GM13977 (cell line): ENCODE results near the gene CPPED1.

ENCODE experiments used
- DNase-seq: peaks from one replicate; pipeline ENCODE4 v3.0.0; 2012; ENCODE audit warnings: low spot score
- CTCF ChIP-seq: IDR thresholded peaks from 2 replicates; pipeline ENCODE4 v1.5.1; 2012; ENCODE audit warnings: mild to moderate bottlenecking, control low read depth; ENCODE audit not compliant: insufficient read depth; ENCODE audit errors: extremely low read depth, missing control alignments
- in situ Hi-C: fragments of 300-500 bp; cut with MboI; formaldehyde crosslinking; loops from one replicate; pipeline ENCODE4 v1.12.0; 2022; ENCODE audit warnings: low sequenced_read_pairs, low pct_unique_long_range_greater_than_20kb, mixed read lengths, inconsistent platforms; ENCODE audit not compliant: unreplicated experiment

CPPED1 gene

DNA sequence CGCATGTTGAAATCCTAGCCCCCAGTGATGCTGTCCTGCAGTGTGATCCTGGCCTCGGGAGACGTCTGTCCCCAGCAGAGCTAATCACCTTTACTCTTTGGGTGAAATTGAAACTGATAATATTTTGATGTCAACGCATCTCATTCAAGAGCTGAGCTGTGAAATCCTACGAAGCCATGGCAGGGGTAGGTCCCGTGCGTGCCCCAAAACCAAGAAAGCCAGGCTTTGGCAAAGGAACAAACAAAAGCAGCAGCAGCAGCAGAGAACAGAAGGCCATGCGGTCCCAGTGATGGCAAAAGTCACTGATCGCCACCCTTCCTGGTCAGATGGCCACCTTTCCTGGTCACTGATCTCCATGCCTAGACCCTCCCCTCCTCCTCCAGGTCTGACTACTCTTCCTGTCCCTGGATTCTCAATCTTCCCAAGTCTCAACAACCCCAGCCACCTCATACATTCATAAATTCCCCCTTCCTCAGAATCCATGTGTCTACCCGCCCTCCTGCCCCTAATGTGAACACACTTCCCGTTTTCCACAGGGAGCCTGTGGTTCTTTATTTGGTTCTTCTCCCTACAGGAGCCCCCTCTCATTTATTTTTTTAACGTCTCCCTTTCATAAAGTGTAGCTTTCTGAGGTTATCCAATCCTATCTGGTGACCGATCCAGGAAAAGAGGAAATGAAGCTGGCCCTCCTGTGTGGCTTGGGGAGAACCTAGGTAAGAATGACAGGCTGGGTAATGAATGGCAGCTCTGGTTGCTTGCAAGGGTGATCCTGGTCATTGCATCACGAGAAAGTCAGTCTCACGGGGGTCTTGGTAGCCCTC is 50.3 kb downstream of the CPPED1 start:
- in situ Hi-C loops: no loop called here
- no peak for TF ChIP-seq CTCF
- no peak for DNase-seq

- no peak for DNase-seq
- in situ Hi-C loops: no loop called here
- no peak for TF ChIP-seq CTCF
These were observed 51.5 kb downstream of the CPPED1 start for GRCh38 chr16:12752159-12752558.

- no peak for DNase-seq
- in situ Hi-C loops: no loop called here
- no peak for TF ChIP-seq CTCF
These were observed 53.2 kb downstream of the CPPED1 start for GRCh38 chr16:12750554-12750918.

DNA sequence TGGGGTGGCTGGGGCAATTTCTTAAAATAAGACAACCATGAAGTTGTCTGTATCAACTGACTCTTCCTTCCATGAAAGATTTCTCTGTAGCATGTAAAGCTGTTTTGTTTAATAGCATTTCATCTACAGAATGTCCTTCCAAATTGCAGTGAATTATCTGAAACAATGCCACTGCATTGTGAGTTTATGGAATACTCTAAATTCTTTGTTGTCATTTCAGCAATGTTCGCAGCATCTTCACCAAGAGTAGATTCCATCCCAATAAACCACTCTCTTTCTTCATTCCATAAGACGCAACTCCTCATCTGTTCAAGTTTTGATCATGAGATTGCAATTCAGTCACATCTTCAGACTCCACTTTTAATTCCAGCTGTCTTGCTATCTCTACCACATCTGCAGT is 54.6 kb downstream of the CPPED1 start:
- no peak for DNase-seq
- TF ChIP-seq CTCF: no peak
- in situ Hi-C loops: no loop called here

DNA sequence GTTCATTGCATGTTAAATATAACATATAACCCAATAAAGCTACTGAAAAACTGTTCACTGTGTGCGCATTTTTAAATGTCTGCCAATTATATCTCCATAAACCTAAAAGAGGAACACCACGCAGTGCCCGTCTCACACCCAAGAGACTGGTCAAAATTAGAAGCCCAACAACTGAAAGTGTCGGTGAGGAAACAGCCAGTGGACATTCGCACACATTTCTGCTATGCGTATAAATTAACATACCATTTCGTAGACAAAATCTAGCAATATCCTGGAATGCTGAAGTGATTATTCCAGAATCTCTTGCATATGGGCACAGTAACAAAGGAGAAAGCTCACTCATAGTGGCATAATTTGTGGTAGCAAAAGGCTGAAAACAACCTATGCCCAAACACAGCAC is 55.9 kb downstream of the CPPED1 start:
- no peak for DNase-seq
- in situ Hi-C loops: no loop called here
- TF ChIP-seq CTCF: no peak

DNA sequence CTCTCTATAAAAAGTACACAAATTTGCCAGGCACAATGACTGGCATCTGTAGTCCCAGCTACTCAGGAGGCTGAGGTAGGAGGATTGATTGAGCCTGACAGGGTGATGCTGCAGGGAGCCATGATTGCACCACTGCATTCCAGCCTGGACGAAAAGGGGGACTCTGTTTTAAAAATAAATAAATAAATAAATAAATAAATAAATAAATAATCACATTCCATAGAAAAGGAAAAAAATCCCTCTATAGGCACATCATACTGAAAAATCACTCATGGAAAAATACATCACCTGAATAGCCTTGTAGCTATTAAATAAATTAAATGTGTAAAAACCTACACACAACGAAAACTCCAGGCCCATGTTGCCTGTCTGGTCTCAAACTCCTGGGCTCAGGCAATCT is 56.4 kb downstream of the CPPED1 start:
- TF ChIP-seq CTCF: no peak
- in situ Hi-C loops: no loop called here
- DNase-seq: no peak

GRCh38 chr16:12744860-12745259 is 58.8 kb downstream of the CPPED1 start:
- TF ChIP-seq CTCF: no peak
- in situ Hi-C loops: no loop called here
- no peak for DNase-seq
